NCI-H1417 (cell line): ENCODE measurements around the gene DNAJC15.
"Not testable (repeated sequence)": the region's sequence is repeated elsewhere in the genome, so short reads cannot be mapped to it uniquely, and the experiment has no call there.

ENCODE experiments used
- DNase-seq, 3 experiments: peaks; one replicate each; lab custom pipeline; 2025; lab: John Stamatoyannopoulos, UW

Gene DNAJC15

GRCh38 chr13:43023289-43023963 is at the start of gene DNAJC15:
TSS of gene DNAJC15 (plus strand) at chr13:43023586. CDS start at chr13:43023627, 41 bp downstream.
- peak in 1 of 3 experiments; percentile 62 for DNase-seq

DNA sequence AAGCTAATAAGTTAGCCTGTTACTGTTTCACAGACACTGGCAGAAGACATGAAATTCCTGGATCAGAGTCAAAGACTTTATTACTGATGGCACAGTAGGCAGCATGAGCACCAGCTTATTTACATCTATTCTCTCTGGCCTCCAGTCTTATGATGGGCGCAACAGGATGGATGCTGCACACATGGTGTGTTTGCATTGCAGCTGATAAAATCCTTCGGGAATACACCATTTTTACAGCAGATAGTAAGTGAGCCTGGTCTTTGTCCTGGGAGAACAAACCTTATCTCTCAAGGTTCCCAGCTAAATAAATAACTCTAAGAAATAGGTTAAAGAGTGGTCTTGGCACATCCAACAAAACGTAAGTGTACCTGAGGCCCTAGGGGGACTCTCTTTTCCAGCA is 47.3 kb upstream of the DNAJC15 start:
- DNase-seq = no peak

DNA sequence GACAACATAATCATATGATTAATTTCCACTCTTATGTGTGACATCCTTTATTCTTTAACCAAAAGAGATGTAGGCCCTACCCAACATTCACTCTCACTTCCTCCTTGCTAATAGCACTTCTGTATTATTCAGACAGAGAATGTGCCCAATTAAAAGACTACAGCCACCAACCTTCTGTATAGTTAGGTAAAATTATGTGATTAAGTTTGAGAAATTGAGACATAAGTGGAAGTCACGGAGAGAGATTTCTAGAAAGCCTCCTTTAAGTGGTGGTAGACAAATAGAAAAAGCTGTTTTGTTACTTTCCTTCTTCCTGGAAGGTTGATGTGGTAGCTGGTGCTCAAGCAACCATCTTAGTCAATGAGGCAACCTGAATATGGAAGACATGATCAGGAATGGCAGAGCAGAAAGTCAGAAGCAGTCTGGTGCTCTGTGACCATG is 46.1 kb upstream of the DNAJC15 start:
- DNase-seq = no peak

GRCh38 chr13:42981317-42981716 is 42.1 kb upstream of the DNAJC15 start:
- peak in 1 of 3 experiments; percentile 42 for DNase-seq

DNA sequence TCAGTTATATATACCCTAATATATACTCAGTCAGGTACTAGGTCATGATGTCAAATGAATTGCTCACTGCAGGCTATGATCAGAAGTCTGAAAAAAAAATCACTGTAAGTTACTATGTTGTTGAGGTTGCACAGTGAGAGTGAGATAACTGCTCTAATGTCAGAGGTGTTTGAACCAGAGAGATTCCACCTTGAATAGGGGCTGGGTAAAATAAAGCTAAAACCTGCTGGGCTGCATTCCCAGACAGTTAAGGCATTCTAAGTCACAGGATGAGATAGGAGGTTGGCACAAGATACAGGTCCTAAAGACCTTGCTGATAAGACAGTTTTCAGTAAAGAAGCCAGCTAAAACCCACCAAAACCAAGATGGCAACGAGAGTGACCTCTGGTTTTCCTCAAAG is 41.5 kb upstream of the DNAJC15 start:
- no peak for DNase-seq

DNA sequence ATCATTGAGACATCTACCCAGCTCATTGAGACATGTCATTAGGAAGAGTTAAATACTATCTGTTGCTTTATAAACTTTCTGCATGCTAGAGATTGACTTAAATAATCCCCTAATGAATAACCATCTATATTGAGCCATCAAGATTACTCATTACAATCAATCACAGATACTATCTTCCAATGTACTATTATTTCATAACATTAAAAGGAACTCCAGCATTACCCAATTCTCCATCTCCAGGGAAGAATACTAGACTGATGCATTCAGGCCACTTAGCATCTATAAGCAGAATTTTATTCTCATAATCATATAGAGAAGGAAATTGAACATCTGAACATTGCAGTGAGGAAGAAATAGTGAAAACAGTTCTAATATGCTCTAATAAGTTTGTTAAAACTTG is 39.4 kb upstream of the DNAJC15 start:
- no peak for DNase-seq

DNA sequence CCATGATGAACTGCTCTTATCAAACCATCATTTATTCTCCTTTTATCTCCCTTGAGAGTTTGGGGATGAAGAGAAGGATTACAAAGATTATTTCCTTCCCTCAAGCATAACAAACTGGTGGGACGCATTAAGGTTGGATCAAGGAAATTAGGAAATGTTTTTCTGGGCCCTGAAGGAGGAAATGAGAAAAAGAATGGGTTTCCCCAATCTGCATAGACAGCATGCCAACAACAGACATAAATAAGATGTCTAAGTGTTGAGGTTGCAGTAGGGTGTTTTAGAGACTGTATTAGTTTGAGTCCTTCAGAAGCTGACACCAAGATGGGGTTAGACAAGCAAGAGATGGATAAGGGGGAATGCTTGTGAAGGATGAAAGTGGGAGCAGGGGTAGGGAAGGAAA is 38.7 kb upstream of the DNAJC15 start:
- no peak for DNase-seq

GRCh38 chr13:42985312-42986175 is 37.8 kb upstream of the DNAJC15 start:
- no peak for DNase-seq

DNA sequence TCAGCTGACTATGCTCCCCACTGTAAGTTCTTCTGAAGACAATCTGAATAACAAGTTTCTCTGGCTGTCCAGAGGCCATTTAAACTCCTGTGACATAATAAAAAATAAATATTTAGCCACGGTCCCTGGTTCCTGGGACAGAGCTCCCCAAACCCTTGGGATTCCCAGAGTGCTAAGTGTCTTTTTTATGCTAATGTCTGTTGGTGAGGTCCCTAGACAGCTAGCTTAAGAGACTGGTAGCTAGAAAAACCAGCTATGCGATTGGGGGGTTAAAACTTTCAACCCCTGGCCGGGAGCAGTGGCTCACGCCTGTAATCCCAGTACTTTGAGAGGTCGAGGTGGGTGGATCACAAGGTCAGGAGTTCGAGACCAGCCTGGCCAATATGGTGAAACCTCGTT is 37.2 kb upstream of the DNAJC15 start:
- no peak for DNase-seq

- peak in 2 of 3 experiments; percentile 45 to 74 for DNase-seq
These were observed 32.8 kb upstream of the DNAJC15 start for GRCh38 chr13:42990291-42991232.

DNA sequence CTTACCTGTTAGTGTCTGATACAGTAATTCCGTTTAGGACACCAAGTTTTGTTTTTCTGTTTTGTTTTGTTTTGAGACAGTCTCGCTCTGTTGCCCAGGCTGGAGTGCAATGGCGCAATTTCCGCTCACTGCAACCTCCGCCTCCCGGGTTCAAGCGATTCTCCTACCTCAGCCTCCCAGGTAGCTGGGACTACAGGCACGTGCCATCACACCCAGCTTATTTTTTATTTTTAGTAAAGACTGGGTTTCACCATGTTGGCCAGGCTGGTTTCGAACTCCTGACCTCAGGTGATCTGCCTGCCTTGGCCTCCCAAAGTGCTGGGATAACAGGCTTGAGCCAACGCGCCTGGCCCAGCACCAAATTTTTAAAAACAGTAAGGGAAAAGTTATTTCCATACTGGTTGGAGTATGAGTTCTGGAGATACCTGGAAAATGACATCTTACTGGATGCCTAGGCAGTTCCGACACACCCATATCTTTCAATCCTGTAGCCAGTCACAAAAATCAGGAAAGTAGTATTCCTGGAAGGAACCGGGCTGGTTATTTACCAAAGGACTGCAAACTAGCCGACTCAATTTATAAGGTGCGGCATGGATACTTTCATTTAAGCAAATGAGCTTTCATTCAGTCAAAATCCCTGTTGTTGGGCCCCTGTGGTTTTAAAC is 32.0 kb upstream of the DNAJC15 start:
- DNase-seq = not testable (repeated sequence)

DNA sequence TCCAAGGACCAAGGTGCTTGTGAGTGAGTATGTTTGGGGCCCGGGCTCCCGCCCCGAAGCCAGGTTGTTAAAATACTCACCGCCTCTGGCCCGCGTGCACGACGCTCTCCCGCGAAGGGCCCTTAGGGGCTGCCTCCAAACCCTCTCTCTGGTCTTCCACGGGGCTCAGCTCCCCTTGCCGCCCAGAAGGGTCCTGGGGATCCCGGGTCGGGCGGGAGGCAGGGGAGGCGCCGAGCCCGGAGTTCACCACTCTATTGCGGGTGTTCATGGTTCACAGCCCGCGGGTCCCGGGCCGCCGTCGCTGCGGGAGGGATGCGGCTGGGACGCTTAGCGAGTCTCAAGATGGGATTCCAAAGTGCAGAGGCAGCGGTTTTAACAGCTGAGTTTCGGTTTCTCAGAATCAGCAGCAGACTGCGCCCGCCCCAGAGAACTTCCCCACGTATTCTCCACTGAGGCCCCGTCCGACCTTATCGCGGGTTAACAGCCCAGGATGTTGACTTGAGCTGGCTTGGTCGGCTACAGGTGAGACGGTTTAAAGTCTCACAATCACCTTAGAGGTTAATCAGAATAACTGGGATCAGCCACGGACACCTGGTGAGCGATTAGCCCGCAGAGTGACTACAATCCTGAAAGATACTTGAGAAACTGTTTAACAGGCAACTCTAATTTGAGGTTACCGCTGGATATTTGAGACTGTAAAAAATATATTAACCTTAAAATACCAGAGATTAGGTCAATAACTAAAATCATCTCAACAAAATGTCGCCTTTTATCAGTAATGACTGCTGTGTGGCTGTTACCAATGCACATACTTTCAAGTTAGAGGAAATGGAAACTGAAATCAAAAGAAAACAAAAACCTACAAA is 31.3 kb upstream of the DNAJC15 start, which contains the start of gene EPSTI1:
Gene EPSTI1 (minus strand): TSS at position 344 of the 866 bp plus-strand sequence. CDS start 76 bp downstream, at position 268.
- DNase-seq = peak in 1 of 3 experiments; percentile 22

DNA sequence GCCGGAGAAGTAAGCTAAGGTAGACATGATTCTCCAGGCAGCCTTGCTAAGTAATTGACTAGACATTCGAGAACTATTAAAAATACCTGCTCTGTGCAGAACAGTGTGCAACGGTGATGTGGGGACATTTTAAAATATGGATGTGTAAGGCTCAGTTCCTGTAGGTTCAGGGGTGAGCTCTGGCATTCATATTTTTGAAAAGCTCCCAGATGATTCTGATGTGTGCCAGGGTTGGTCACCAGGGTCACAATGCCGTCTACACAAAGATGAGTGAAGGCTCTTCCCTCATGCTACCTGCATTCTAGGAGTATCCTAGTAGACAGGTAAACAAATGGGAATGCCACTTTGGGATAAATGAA is 30.6 kb upstream of the DNAJC15 start:
- no peak for DNase-seq

GRCh38 chr13:42994878-42995277 is 28.5 kb upstream of the DNAJC15 start:
- no peak for DNase-seq

- no peak for DNase-seq
These were observed 26.8 kb upstream of the DNAJC15 start for GRCh38 chr13:42996584-42996983.

DNA sequence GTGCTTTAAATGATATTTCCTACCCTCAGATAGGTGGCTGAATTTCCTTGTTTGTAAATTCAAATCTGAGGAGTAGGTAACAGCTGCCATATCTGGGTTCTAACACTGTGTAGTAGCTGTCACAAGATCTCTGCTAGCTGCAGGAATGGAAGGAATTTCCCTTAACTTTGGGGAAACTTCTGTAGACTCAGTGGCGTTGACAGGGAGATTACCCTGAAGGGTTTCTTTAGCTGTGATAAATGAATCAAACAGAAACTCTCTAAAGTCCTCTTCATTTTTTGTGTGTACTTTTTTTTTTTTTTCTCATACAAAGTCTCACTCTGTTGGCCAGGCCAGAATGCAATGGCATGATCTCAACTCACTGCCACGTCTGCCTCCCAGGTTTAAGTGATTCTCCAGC is 26.0 kb upstream of the DNAJC15 start:
- no peak for DNase-seq

- no peak for DNase-seq
These were observed 23.9 kb upstream of the DNAJC15 start for GRCh38 chr13:42999491-42999890.

DNA sequence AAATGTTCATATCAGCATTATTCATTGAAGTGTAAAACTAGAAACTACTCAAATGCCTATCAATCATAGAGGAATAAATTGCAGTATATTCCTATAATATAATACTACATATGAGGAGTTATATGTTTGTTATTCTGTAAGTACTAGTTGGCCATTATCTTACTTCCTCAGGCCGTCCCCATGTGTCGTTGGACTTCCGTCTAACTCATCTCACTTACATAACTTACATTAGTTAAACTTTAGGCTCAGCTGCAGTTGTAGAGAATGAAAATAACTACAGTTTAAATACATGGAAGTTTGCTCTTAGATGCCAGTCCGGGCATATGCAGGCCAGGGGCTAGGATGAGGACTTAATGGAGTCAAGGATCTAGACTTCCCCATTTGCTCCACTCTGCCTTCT is 22.7 kb upstream of the DNAJC15 start:
- no peak for DNase-seq

- DNase-seq = no peak
These were observed 21.4 kb upstream of the DNAJC15 start for GRCh38 chr13:43002021-43002420.

GRCh38 chr13:43003010-43003409 is 20.4 kb upstream of the DNAJC15 start:
- no peak for DNase-seq
